NCI-H446 treated with DMSO at 0.1 percent for 48 hours (cell line): ENCODE results near the gene ZNF394.

Experiments
- DNase-seq: peaks from one replicate; lab custom pipeline; 2025; lab: John Stamatoyannopoulos, UW

The ZNF394 gene

DNA sequence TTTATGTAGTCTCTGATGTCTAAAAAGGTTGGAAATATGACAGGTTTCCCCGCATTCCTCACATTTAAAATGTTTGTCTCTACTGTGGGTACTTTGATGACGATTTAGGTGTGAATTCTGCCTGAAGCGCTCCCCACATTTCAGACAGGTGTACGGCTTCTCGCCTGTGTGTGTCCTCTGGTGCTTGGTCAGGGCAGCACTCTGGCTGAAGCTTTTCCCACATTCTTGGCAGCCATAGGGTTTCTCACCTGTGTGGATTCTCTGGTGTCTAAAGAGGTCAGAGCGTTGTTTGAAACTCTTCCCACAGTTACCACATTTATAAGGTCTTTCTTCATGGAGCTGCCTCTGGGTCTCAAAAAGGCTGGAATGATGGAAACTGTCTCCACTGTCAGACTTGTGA, 6.3 kb downstream of the ZNF394 start:
- DNase-seq: no peak

DNA sequence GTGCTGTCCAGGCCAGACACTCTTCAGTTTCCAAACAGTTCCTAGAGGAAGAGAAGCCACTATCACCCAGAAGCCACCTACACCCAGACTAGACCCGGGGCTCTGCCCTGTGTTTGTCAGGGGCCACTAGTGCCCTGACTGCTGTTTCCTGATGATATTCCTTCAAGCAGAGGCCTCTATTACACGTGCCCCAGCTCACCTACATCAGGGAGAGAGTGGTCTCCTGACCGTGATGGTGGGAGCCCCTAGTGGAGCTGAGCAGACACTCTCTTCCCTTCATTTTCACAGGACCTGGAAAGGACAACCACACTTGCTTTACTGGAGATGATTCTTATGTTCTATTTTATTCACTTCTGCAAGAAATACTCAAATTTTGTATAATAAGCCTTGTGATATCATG, 9.2 kb downstream of the ZNF394 start:
- DNase-seq: no peak

DNA sequence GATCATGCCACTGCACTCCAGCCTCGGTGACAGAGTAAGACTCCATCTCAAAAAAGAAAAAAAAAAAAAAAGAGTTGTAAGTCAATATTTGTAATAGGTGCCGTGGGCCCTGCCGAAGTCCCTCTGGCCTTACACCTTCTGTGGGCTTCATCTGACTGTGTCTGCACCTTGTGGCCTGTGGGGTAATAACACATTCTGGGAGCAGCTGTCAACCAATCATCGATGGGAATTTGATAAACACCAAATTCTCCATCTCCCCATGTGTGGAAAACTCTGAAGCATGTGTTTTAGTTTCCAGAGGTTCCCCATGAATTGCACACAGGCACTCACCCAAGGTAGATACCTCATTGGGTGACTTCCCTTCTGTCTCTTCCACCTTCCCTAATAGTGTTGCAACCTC, 10.8 kb downstream of the ZNF394 start:
- no peak for DNase-seq

DNA sequence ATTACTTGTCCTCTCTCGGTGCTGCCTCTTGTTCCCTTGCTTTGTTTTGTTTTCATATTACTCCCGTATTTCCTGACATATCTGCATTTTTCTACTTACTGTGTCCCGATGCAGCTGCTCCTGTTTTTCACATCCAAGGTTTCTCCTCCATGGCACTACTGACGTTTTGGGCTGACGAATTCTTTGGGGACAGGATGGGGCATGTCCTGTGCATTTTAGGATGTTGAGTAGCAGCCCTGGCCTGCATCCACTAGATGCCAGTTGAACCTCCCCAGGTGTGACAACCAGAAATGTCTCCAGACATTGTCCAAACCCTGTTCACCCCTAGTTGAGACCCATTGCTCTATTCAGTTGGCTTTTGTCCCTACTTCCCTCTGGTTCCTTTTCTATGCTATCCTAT, 15.0 kb downstream of the ZNF394 start:
- DNase-seq: no peak

DNA sequence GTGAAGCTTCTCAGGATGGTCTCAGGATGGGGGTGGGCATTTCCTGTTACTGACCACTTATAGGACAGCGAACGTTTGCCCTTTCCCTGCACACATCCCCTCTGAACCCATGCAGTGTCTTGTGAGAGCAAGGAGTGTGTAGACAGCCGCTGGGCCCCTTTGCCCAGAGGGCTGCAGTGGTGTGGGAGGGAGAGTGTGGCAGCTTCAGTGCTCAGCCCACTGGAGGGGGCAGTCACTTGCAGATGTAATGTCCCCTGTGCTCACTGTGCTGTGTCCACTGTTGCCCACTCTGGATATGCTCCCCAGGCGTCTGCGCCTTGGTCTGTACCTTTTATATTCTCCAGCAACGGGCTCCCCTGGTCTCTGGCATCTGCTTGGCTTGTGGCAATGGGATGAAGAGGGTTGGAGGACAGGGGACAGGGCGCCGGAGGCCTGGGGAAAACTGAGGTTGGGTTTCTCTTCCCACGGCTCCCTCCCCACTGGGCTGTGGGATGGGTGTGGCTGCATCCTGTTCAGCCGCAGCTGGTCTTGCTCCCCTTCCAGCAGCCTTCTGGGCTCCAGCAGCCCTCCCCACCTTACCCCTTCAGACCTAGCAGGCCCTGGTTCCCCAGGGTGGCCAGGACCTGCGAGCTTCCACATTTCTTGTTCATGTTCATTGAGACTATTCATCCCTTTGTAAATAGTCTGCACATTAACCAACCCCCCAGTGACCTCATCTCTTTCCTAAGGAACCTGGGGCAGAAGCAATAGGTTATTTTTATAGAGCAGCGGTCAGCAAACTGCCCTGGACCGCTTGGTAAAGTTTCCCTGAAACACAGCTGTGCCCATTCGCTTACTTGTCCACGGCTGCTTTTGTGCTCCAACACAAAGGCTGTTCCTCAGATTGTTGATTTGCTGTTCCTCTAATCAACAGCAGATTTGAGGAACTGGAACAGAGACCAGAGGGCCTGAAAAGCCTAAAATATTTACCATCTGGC, 21.3 kb downstream of the ZNF394 start:
- DNase-seq: no peak

DNA sequence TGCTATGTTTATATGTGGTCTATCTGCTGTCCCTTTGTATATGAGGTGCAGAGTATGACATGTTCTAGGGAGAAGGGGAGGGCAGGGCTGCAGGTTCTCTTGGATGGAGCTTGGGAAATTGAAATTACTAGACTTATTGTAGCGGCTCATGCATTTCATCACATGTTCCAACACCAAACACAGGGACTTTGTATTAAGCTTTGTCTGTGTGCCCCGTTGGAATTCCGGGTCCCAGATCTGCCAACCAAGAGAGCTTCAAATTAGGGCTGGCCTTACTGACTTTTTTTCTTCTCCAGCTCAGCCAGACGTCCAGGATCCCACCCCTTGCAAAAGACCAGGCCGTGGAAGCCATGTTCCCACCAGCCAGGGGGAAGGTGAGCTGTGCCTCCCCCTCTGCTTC, 24.0 kb downstream of the ZNF394 start:
- no peak for DNase-seq

DNA sequence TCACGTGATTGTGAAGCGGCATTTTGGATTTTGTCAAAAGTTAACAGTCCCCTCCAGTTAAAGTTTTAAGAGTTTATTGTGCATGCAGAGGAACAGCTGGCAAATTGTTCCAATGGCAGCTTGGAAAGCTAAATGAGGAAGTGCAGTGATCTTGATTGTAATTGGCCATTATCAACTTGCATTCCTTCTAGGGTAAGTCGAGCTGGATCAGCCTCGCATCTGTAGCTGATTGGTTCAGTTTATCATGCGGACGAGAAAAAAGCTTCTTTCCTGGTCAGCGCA, 26.8 kb downstream of the ZNF394 start:
- DNase-seq: peak; percentile 15

DNA sequence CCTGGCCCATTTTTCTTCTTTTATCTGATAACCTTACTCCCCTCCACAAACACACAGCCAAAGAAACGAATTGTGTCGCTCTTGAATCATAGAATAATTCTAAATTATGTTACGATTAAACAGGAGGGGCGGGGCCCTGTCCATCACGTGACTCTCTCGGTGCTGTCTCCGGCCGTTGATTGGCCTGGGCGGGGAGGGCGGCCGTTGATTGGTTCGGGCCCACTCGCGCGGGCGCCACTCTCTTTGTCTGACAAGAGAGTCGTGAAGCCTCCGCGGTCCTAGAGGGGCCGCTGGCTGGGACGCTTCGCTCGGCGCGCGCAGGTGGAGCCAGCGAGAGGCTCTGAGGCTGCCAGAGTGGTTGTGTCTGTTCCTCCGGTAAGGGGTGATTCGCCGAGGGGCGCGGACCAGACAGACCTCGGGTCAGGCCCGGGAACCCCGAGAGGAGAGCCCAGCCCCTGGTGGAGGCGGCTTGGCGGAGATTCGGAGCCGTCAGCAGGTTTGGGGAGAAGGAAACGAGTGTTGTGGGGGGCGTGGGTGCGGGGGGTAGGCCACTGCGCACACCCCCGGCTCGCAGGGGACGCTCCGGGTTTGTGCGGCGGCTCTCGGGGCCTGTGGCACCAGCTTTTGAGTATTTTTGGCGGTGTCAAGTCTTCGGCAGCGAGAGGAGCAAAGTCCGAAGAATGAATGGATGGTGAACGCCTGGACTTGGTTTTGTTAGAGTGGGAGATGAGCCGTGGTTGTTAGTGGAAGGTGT, 27.3 kb downstream of the ZNF394 start, which contains the start of gene ZNF789:
Gene ZNF789, plus strand, starts transcription at position 330 of the 754 bp plus-strand sequence. CDS start 3,567 bp downstream, outside the sequence.
- DNase-seq: peak; percentile 87

DNA sequence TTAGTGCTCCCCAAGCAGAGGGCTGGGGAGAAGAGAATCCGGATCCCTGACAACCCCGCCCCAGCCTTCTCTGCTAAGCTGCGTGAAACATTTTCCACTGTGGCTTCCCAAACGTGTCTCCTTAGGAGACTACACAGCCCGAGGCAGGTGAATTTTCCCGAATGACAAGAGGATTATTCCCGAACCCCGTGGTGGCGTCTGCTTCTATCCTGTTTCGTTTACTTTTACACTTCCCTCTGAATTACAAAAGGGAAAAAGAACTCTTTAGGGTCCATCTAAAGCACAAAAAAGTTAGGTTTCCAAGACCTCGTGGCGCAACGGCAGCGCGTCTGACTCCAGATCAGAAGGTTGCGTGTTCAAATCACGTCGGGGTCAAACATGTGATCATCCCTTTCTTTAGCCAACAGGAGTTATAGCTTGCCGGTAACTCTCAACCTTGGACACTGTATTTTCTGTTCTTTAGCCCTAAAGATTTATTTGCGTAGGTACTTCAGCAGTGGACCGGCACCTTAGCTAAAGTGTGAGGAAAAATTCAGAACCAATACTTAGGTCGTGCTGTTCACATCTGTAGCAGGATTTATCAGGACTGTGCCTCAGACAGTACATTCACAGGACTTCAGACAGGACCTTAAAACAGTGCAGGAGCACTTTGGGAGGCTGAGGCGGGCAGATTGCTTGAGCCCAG, 30.6 kb downstream of the ZNF394 start:
- no peak for DNase-seq

DNA sequence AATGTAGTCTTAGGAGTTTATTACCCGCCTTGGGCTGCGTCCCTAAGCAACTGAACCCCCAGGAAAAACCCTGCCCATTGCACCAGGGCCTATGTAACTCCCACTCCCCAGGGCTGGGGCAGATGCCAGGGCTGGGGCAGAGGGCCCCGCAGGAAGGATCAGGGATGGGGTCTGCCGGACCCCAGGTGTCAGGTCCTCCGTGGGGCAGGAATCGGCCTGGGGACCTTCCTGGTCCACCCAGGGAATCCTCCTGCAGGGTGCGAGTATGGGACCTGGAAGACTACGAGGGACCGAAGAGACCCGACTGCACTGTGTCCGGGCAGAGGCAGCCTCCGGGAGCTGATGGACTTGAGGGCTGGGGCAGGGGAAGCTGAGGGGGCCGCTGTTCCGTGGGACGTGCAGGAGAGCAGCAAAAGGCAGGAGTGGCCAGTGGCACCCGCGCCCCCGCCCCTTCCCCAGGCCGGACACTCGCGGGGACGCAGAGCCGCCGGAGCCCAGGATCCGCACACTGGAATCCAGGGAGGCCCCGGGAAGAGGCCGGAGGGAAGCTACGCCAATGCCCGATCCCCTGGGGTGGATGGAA, 31.7 kb downstream of the ZNF394 start:
- DNase-seq: no peak

DNA sequence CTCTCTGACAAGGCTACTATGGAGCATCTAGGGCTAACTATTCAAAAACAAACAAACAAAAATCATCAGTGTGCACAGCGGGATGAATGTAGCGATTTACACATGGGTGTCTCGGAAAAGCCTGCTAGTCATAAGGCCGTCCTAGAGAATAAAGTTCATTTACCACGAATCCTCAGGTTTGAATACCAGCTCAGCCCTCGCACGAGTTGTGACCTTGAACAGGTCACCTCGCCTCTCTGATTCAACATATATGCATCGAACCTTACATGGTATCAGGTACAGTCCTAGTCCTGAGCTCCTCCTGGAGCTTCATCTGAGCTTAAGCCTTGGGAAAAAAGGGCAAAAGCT, 34.7 kb downstream of the ZNF394 start:
- DNase-seq: no peak

DNA sequence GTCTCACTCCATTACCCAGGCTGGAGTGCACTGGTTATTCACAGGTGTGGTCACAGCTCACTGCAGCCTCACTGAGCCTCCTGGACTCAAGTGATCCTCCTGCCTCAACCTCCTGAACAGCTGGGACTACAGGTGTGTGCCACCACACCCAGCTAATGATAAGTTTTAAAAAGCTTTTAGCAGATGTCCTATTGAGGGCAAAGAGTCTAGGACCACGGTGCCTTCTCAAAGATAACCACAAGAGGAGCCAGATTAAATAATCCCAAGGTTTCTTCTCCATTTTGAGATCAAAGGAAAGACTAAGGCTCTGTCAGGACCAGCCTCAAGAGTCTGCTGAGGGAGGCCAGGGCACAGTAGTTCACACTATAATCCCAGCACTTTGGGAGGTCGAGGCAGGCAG, 38.9 kb downstream of the ZNF394 start:
- no peak for DNase-seq

DNA sequence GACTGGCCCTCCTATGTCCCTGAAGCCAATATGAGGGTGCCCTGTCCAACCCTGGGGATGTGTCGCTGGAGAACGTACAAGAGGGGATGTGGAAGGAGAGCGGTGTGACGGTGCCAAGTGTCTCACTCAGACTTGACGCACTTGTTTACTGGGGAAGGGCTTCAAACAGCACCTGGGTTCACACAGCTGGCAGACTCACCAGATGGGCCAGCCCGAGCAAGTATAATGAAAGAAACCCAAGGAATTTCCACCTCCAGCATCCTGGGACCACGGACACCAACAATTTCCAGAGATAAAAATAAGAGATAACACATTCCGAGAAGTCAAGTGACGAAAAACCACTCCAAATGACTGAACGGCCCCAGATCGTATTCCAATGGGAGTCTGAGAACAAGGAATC, 39.4 kb downstream of the ZNF394 start:
- no peak for DNase-seq

DNA sequence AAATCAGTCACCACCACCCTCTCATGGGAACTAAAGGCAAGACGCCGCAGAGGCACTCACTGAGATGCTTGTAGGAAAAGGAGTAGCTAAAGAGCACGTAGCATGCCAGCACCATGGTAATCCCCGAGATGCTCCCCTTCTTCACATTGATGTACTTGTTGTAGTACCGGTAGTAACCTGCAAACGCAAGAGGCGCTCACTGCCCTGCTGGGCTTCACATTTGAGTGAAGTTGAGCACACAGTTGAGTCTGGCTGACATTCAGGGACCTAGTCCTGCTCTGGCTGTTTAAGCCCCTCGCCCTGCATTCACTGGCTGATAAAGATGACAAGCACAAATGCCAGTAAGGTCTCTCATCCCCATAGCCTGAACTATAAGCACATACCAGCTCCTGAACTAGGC, 41.0 kb downstream of the ZNF394 start:
- no peak for DNase-seq

DNA sequence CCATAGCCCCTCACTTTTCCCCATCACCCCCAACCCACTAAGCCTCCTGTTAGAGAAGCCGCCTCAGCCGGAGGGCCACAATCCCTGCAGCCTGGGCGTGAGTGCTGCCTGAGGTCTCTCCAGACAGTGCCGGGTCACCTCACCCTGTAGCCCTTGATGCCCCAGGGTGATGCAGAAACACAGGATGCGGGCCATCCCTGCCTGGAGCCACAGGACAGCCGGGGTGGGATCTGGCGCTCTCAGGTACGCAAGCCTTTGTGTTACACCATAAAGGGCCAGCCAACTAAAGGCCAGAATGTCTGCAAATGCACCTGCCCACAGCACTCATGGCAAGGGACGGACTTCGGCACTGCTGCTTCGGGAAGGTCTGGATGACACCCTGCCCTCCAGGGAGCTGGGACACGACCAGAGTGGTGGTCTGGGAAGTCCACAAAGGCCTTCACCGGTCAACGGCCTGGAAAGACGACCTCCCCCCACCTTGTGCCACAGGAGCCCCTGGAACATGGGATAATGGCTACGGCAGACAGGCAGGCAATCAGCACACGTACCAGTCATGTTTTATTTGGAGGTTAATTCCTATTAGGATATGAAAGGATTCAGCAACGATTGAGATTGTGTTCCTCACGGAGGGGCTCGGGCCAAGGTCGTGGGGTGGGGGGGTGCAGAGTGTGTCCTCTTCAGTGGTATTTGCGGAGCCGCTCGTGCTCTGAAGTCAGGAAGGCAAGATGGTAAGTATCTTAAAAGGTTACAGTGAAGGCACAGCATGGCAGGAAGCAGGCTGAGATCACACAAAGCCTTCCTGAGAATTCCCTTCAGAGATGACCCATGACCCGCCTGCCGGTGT, 42.2 kb downstream of the ZNF394 start:
- DNase-seq: no peak

DNA sequence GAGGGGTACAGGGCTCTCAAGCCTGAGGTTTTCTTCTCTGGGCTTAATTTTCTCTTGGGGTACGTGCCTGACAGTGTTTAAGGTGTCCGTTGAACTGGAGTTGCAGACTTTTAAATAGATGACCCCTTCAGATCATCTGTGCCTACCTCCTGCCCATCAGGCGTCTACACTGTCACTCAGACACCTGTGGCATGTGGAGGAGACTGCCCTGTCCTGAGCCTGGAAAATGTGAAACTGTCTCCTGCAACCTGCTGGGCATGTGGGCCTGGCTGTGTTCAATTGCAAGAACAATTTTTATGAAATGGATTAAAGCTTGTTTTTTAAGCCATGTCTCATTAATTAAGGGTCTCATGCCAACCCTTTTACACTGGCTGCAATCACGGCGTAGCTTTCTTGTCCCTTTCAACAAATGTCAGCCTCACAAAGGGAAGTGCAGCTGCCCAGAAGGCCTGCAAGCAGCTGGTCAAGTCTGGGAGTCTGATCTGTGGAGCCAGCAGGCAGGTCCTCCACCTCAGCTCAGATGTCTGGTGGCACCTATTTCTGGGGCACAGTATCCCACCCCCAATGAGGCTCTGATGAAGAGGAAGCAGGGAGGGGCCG, 42.9 kb downstream of the ZNF394 start:
- DNase-seq: no peak

DNA sequence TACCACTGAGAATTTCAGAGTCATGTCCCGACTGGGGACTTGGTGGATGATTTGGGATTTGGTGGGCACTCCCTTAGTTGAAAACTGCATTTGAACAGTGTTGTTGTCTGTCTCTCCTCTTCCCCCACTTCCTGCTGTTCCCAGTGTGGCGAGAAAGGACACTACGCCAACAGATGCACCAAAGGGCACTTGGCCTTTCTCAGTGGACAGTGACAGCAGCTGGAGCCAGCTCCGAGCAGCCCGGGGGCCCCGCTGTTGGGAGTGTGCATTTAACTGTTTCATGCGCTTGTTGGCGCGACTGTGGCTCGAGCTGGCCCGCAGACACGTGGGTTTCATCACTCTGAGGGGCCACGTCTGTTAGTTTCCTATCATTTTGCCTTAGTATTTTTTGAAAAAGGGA, 43.8 kb downstream of the ZNF394 start:
- DNase-seq: no peak

DNA sequence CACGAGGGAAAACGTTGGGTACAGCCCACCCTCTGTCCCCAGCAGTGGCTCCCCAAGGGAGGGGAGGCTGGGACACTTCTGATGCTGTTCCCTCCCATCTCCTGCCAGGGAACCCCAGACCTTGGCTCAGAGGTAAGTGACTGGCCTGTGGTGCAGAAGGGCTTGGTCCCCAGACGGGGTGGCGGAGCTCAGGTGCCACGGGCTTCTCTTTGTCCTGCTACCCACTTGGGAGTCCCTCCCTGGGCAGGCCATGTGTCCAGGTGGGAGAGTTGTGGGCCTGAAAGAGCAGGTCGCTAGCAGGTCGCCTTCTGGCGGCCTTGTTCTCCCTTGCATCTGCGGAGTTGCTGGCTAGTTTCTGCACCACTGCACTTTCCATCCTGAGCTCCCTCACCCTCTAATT, 44.2 kb downstream of the ZNF394 start:
- no peak for DNase-seq

DNA sequence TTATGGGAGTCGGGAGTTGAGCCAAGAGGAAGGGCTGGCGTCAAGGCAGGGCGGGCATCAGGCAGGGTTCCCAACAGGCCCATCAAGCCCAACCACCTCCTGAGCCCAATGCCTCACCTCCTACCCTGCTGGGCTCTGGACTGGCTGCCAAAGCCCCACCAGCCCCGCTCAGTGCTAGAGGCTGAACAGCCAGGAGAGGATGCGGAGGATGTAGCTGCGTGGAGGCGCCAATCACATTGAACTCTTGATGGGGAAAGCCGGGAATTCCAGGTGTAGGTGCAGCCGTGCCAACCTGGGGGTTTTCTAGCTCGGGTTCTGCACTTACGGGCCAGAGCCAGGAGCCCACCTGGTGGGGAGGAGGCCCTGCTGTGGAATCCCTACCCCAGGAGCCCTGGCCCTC, 47.0 kb downstream of the ZNF394 start:
- no peak for DNase-seq

DNA sequence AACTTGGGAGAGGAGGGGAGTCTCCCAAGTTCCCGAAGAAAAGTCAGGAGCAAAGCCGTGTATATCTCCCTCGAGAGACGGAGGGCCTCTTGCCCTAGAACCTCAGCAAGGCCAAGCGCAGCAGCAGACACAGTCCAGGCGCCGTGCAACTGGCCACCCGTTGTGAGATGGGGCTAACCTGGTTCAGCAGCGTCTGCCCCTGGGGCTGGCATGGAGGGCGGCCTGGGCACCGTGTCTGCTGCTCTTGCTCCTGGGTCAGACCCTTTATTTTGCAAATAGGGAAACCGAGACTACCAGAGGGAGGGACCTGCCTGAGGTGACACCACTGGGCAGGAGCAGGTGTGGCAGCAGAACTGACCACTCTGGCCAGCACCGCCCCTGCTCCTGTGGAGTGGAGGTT, 47.5 kb downstream of the ZNF394 start:
- DNase-seq: no peak

DNA sequence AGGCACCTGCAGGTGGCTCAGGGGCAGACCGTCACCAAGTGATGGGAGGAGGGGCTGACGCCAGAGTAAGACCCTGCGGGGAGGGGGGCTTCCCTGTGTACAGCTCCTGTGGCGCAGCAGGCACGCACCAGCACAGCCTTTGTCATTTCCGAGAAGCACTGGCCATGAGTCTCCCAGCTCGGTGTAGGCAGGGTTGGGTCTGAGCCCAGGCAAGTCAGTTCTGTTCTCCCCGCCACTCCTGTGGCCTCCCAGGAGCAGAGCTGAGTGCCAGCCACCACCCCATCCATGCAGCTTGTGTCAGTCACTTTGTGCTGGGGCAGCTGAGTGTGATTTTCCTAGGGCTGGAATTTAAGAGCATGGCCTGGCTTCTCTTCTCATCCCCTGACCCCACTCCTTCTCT, 48.1 kb downstream of the ZNF394 start:
- DNase-seq: no peak
